ENCODE results near the gene FAM3A.
"Not testable (repeated sequence)": the region's sequence is repeated elsewhere in the genome, so short reads cannot be mapped to it uniquely, and the experiment has no call there.

Gene FAM3A, protein sequence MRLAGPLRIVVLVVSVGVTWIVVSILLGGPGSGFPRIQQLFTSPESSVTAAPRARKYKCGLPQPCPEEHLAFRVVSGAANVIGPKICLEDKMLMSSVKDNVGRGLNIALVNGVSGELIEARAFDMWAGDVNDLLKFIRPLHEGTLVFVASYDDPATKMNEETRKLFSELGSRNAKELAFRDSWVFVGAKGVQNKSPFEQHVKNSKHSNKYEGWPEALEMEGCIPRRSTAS

DNA sequence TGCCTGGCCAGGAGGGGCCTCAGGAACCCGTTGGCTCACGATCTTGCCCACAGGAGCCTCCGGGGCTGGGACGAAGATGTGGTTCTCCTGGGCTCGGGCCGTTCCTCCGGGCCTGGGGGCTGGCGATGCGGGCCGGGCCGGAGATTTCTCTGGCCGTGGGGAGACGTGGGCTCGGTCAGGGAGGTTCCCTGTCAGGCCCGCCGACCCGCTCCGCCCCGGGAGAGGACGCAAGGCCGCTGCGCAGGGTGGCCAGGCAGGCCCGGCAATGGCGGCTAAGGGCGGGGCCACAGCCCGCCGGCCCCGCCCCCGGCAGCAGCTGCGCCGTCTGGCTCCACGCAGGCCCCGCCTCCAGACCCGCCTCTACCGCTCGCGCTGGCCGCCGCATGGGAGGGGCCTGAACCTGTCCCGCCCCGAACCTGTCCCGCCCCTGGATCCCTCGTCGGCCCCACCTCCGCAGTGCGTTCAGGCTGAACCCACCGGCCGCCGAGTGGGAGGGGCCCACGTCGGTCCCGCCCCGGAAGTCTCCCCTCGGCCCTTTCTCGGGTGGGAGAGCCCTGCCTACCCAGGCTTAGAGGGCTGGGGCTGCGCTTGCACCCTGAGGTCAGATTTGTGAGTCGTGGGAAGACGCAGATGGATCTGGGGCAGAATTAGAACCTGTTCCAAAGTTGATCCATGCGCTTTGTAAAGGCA, at the start of gene FAM3A:
Gene FAM3A (minus strand): TSS at position 267 of the 690 bp plus-strand sequence. CDS start 460 bp downstream, outside the sequence.
- DNase-seq: peak; percentile 48

DNA sequence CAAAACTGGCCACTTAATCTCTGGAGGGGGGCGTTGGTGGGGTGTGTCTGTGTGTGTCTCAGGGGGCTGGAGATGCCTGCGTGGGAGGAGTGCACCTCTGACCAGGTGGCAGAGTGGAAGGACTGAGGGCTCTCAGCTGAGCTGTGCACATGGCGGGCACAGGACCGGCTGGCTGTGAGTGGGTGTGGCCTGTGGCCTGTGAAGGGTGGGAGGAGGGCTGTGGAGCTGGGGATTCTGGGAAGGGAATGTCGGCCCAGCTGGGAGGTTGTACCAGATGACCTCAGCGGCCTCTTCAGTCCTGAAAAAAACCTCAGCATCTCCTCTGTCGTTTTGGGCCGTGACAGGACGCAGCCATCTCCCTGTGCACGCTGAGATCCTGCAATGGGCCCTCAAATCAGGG, 46.3 kb upstream of the FAM3A start:
- DNase-seq: not testable (repeated sequence)

DNA sequence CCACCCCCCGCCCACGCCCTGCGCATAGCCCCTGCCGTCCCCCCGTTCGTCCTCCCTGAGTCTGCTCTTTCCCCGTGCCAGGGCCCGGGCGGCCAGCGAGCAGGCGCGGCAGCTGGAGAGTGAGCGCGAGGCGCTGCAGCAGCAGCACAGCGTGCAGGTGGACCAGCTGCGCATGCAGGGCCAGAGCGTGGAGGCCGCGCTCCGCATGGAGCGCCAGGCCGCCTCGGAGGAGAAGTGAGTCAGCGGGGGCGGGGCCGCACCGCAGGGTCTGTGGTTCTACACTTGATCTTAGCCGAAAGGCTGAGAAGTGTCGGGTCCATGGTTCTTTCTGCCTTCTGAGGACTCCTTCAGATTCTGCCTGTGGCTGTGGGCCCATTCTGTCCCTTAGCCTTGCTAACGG, 44.3 kb upstream of the FAM3A start:
- not testable (repeated sequence) for DNase-seq

DNA sequence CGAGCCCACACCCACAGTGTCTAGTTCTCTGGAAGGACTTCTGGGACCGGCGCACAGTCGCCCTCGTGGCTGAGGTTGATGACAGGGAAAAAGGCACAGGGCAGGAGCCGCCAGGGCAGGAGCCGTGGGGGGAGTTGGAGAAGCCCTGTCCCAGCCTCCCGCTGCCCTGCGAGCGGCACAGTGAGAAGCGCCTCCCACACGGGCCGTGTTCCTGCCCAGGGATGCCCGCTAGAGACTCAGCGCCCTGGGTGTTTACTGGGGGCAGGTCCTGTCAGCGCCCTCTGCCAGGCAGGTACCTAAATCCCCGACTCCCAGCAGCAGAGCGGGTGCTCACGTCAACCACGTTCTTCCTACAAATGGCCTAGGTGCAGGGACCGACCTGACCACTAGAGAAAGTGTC, 42.9 kb upstream of the FAM3A start:
- DNase-seq: not testable (repeated sequence)

DNA sequence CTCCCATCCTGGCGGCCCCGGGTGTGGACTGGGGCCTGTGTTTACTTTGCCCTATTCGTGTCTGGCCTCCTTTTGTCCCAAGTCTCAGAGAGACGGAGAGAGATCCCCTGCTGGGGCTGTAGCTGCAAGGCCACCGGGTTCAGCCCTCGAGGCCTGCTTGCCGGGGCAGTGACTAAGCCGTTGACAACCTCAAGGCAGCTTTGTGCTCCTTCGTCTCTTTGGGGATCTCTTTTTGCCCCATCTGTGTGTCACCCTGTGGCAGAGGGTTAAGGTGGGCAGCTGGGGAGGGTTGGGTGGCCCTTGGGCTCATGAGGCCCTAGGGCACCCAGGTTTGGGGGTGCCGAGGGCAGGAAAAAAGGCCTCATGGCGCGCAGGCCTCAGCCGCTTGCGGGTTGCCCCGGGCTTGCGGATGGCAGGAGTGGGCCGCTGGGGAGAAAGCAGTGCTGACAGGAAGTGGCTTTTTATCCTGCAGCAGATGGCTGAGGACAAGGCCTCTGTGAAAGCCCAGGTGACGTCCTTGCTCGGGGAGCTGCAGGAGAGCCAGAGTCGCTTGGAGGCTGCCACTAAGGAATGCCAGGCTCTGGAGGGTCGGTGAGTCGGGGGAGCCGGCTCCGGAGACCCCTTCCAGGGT, 42.1 kb upstream of the FAM3A start:
- DNase-seq: not testable (repeated sequence)

DNA sequence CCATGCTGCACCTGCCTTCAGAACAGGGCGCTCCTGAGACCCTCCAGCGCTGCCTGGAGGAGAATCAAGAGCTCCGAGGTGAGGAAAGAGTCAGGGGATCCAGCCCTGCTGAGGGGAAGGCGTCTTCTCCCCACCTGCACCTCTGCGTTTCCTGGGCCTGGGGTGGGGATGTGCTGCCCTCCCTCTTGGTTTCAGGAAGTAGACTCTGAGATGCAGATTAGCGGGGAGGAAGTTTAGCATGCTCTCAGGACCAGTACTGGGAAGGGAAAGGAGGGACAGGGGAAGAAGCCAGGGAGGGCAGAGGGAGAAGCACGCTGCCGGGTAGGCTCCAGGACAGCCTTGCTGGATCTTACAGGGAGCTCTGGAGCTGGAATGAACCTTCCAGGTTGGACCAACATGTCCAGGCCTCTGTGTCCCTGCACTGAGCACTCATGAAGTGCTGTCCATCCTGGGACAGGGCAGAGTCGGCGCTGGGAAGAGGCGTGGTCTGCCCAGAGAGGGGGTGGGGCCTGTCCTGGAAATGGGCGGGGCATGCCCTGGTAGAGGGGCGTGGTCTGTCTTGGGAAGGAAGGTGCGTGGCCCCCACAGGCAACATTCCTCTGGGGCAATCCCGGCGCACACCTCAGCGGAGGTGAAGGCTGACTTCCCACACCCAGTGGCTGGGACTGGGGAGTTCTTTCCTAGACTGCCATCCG, 36.2 kb upstream of the FAM3A start:
- DNase-seq: not testable (repeated sequence)

DNA sequence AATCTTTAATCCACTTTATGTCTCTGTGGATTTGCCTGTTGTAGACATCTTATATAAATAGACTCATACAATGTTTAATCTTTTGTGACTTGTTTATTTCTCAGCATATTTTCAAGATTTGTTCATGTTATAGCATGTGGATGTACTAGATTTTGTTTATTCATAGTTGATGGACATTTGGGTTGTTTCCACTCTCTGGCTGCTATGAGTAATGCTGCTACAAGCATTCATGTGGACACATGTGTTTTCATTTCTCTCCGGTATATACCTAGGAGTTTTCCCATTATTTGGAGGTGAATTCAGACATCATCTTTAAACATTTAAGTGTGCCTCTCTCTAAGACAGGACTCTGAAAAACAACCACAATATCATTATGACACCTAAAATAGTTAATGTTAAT, 33.7 kb upstream of the FAM3A start:
- no peak for DNase-seq

DNA sequence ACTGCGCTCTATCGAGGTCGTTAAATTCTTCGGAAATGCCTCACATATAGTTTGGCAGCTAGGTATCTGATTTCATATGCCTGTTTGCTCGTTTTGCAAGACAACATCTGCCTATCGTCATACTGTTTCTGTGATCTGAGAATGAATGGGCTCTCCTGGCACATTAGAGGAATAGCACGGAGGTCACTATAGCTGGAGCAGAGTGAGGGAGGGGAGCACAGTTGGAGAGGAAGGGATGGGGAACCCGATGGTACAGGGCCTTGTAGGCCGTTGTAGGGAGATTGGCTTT, 31.9 kb upstream of the FAM3A start:
- DNase-seq: no peak

DNA sequence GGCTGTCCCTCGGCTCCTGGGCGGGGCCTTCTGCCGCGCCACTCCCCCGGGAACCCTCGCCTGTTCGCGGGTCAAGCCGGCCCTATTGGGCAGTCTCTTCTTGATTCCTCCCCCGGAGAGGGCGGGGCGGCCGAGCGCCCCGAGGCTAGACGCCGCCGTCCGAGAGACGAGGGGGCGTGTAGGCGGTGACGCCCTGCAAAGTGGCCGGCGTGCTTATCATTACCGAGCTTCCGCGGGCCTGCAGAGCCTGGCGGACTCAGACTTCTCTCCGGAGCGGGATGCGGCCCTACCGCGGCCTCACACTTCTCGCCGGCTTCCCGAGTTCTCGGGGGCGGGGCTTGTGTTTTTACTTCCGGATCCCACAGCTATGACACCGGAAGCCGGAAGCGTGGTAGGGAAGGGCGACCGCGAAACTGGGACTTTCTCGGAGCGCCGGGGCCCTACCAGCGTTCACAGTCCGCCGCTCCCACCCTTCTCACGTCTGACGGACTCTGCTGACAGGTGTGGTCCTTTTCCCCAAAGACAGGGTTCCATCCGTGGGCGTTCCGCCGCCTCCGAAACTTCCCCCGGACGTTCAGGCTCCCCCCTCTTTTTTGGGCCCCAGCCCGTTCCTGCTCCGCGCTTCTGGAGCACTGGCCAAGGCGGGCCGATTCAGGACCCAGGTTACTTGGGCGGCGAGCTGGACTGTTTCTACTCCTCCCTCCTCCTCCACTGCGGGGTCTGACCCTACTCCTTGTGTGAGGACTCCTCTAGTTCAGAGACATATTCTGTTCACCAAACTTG, 31.4 kb upstream of the FAM3A start, which contains the start of gene IKBKG:
Gene IKBKG (plus strand): TSS at position 376 of the 783 bp plus-strand sequence. CDS start 4,383 bp downstream, outside the sequence.
- peak; percentile 4 for DNase-seq

DNA sequence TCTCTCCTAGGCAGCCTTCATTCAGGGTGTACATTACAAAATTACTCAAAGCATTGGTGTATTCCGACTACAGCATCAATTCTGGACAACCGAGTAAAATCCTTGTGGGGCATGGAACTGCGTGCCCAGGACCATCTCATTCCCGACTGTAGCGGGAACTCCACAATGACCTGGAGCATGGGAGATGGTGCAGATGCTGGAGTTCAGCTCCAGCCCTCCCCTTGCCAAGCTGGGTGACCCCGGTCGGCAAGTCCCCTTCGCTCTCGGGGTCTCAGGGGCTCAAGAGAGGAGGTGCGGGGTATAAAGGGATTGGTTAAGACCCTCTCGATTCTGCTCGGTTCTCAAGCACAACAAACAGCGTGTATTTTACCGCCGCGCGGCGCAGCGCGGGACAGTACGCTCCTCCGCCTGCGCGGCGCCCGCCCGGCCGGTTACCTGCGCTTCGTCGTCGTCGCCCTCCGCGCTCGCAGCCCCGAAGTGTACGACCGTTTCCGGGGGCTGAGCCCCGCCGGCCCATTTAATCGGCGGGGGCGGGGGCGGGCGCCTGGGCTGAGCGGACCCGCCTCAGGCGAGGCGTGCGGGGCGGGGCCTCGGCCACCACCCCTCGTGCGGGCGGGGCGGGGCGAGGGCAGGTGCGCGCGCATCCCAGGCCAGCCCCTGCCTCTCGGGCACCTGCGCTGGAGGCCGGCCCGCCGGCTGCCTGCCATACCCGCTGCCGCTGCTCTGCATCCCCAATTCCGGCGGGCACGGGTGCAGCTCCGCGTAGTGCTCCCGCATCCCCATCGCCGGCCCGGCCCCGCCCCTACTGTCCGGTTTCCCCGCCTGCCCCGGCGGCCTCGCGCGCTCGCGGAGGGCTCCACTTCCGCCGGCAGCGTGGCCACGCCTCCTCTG, 30.6 kb upstream of the FAM3A start, which contains the start of gene G6PD:
Gene G6PD (minus strand): TSS at position 493 of the 891 bp plus-strand sequence. CDS start 691 bp downstream, outside the sequence.
- DNase-seq: peak; percentile 35

DNA sequence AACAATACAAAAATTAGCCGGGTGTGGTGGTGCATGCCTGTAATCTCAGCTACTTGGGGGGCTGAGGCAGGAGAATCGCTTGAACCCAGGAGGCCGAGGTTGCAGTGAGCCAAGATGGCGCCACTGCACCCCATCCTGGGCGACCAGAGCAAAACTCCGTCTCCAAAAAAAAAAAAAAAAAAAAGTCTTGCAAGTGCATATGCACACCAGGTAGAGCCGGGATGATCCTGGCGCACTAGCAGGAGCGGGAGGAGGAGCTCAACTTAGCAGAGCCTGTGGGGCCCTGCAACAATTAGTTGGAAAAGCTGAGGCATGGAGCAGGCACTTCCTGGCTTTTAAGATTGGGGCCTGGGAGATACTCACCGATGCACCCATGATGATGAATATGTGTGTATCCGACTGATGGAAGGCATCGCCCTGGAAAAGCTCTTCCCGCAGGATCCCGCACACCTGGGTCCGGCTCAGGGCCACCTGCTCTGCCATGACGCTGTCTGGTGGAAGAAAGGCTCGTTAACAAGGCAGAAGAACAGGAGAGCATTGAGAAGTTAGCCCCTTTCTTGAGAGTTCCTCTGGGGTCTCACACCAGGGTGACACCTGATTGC, 29.7 kb upstream of the FAM3A start:
- no peak for DNase-seq

DNA sequence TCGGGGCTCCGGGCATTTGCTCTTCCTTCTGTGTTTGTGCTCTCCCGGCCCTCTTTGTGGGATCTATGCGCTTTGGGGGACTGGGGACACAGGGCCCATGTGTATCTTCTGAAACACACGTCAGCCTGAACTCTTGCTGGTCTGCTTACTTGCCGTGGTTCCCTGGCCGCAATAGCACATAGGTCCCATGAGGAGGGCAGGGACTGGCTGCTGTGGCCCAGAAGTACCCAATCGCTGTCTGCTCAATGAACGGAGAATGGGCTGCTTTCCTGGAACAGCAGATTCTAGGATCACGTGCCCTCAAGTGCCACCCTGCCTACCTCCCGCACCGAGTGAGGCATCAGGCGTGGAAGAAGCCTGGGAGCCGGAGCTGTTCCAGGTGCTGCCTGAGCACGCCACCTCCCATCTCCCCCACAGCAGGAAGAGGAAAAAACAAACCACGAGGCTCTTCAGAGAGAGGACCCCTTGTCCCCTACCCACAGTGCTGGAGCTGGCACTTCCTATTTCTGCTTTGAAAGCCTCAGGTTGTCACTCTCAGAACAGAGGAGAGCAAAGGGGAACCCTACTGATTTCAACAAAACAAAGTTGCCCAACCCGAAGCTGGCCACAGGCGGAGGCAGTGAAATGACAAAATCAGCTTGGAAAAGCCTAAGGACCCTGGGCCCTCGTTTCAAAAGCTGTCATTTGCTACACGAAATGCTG, 26.8 kb upstream of the FAM3A start:
- DNase-seq: no peak

DNA sequence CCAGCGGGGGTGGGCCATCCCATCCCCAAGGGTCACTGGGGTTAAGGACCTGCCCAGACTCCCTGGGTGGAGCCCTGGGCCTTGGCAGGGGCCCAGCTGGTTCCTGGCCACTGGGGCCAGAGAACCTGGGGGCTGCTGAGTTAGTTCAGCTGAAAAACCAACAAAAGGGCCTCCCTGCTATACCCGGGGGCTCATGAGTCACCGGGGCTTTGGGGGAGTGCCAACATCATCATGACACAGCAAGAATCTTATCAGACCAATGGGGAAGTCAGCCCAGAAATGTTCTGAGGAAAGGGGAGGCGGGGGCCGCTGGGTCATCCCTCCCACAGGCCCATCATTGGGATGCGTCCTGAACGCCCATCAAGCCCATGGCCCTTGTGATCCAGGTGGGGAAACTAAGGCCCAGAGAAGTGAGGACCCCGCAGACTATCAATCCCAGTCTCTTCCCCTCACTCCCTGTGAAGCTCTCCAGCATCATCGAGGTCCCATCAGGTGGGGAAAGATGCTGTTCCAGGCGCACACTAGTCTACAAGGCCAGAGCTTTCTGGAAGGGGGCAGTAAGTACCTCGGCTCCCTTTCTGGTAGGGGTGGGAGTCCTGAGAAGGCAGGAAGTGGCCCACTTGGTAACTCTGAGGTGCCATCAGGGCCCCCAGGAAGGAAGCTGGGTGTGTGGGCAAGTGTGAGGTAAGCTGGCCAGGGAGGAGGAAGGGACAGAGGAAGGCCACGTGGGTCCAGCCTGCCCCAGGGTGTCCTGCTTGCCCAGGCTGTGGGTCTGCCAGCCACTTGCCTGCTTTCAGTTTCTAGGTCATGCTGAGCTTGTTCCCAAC, 26.1 kb upstream of the FAM3A start:
- no peak for DNase-seq

DNA sequence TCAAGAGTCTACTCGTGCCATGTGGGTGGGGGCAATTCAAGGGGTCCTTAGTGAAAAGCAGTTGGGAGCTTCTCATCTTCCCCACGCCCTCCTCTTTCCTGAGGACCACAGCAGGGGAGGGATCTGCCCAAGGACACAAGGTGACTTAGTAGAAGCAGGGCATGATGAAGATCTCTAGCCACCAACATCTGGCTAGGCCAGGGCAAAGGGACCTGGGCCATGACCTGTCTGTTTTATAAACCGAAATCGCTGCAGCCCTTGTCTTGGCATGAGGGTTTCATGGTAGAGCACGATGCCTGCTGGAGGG, 25.5 kb upstream of the FAM3A start:
- no peak for DNase-seq

DNA sequence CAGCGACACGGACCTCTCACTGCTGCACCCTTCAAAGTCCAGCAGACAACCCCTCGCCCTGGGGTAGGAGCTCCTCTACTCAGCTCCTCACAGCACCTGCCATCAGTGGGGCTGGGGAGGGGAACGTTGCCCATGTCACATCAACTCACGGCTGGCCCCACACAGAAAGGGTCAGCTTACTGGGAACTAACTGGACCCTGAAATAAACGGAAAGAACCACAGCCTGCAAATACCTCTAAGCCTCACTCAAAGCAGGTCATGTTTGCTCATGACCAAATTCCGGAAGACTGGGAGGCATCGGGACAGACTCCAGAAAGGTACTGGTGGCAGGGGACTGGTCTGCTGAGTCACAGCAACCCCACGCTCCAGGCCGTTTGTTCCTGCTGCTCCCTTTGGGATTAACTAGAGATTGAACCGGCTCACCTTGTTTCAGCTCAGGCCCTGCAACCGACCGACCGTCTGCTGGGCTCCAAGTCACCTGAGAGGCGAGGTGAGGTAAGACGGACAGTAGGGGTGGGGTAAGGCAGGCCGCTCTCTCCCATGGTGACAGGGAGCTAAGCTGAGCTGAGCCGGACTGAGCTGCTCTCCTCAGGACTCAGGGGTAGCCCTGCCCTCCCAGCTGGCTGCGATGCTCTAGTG, 25.0 kb upstream of the FAM3A start:
- no peak for DNase-seq

DNA sequence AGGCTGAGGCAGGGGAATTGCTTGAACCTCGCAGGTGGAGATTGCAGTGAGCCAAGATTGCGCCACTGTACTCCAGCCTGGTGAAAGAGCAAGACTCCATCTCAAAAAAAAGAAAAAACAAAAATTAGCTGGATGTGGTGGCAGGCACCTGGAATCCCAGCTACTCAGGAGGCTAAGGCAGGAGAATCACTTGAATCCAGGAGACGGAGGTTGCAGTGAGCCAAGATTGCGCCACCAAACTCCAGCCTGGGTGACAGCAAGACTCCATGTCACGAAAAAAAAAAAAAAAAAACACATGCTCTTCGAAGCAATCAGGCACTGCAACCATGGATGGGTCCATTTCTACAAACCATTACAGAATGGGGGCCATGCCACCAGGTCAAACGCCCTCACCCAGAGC, 24.3 kb upstream of the FAM3A start:
- not testable (repeated sequence) for DNase-seq

DNA sequence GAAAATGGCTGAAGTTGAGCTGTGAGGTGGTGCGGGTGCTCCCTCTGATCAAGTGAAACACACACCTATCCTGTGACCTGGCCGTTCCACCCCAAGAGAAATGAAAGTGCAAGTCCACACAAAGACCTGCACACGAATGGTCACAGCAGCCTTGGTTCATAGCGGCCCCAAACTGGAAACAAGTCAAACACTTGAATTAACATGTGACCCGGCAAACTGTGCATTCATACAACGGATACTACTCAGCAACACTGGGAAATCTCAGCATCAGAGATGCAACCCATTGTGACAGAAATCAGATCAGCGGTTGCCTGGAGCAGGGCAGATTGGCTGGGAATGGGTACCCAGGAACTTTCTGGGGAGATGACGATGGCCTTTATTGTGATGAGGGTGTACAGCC, 23.0 kb upstream of the FAM3A start:
- DNase-seq: no peak

DNA sequence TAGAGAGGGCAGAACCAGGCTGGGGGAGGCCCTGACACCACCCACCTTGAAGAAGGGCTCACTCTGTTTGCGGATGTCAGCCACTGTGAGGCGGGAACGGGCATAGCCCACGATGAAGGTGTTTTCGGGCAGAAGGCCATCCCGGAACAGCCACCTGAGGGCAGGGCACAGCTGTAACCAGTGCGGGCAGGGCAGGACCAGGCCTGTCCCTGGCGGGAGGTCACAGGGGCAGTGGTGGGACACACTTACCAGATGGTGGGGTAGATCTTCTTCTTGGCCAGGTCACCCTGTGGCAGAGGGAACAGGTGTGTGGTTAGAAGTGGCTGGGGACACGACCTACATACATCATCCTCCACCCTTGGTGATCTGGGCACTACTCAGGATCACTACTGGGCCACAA, 19.9 kb upstream of the FAM3A start:
- DNase-seq: no peak
